ENCODE measurements around the gene PREB. TPM values are rescaled to one million over a fixed set of nuclear protein-coding genes. Genes with fewer than 3 reads are reported as not detected.

The PREB gene
- polyA plus RNA-seq, 2 of the 4 experiments (the other 2 are of a cell fraction), result 58.2 to 79.9 TPM

GRCh38 chr2:27093430-27094352 is 40.7 kb downstream of the PREB start:
- peak overlapping the region in 1 of 2 experiments; percentile 8; a peak in 2 of 6 replicates for H3K27ac ChIP-seq
- peak; percentile 19 to 31; a peak in 3 of 6 replicates for ATAC-seq
- no peak for TF ChIP-seq BCL3 (IDR thresholded peaks at IDR 0.05)
- TF ChIP-seq TP53 (CRISPR knock-in tag; IDR thresholded peaks at IDR 0.05), result no peak
- TF ChIP-seq RAD21 (conservative IDR thresholded peaks at IDR 0.05 in 1 of 2, IDR thresholded peaks at IDR 0.05 in 1 of 2), result no peak
- TF ChIP-seq EHF (CRISPR knock-in tag; IDR thresholded peaks at IDR 0.05), result no peak
- TF ChIP-seq CHD2 (IDR thresholded peaks at IDR 0.05; ENCODE audit: low read length, partially characterized antibody), result no peak
- peaks cover 20% of the 10 kb centered on the region for H3K4me1 ChIP-seq
- POLR2A ChIA-PET, result no interaction called here
- CTCF ChIA-PET, result interaction anchor here (0.8 to 12.0 kb wide), 13 partner anchors 8 to 208 kb away, joined by 3 to 197 read pairs (median 4); partner anchors contain the start of genes EMILIN1, KHK, PRR30 and TRIM54
- FAIRE-seq, result no peak
- DNase-seq (ENCODE audit: low read depth in 1 of 2, low spot score in 1 of 2), result no peak
- no peak overlapping the region for H3K4me3 ChIP-seq
- H3K9me3 ChIP-seq, result no peaks in the 10 kb centered on the region
- WGBS (ENCODE audit: missing lambda C conversion rate), result 67% methylated on average over 6 of the region's 6 CpGs
- H3K4me2 ChIP-seq, result peak overlapping the region; percentile 20

- Histone ChIP-seq H3K4me2 (no peak overlapping the region), H3K4me3 (no peak overlapping the region), H3K27ac (no peak overlapping the region), H3K9me3 (no peaks in the 10 kb centered on the region), H3K4me1 (peaks cover 20% of the 10 kb centered on the region)
- DNase-seq (ENCODE audit: low read depth in 1 of 2, low spot score in 1 of 2) (no peak), FAIRE-seq (no peak), ATAC-seq (no peak)
- TF ChIP-seq MAFK (IDR thresholded peaks at IDR 0.05; ENCODE audit: partially characterized antibody) (peak; percentile 43), CBX2 (IDR thresholded peaks at IDR 0.05; ENCODE audit: borderline replicate concordance, low read depth) (no peak)
- ChIA-PET POLR2A (no interaction called here), CTCF (interaction anchor here (0.6 to 15.3 kb wide), 13 partner anchors 6 to 209 kb away, joined by 3 to 197 read pairs (median 6); partner anchors contain the start of genes EMILIN1, KHK and TRIM54)
- WGBS (ENCODE audit: missing lambda C conversion rate), result 74% methylated on average over 10 of the region's 10 CpGs
These were observed 41.6 kb downstream of the PREB start for GRCh38 chr2:27092696-27093429.

GRCh38 chr2:27091746-27092695 is 42.4 kb downstream of the PREB start:
- ChIA-PET POLR2A (no interaction called here), CTCF (interaction anchor here (0.6 to 15.3 kb wide), 9 partner anchors 6 to 211 kb away, joined by 3 to 197 read pairs (median 4); partner anchors contain the start of gene TRIM54)
- H3K4me1 ChIP-seq, result peaks cover 25% of the 10 kb centered on the region
- TF ChIP-seq TP53 (CRISPR knock-in tag; IDR thresholded peaks at IDR 0.05) (no peak), EP300 (IDR thresholded peaks at IDR 0.05) (no peak), ESRRA (IDR thresholded peaks at IDR 0.05; ENCODE audit: borderline replicate concordance, low read length) (no peak), REST (IDR thresholded peaks at IDR 0.05) (no peak), PBX3 (IDR thresholded peaks at IDR 0.05) (no peak), E2F6 (IDR thresholded peaks at IDR 0.05; ENCODE audit: borderline replicate concordance, low read depth) (no peak), CHD4 (IDR thresholded peaks at IDR 0.05; ENCODE audit: borderline replicate concordance) (no peak), ZC3H11A (IDR thresholded peaks at IDR 0.05) (no peak), CBX2 (IDR thresholded peaks at IDR 0.05; ENCODE audit: borderline replicate concordance, low read depth) (no peak), CTCF (IDR thresholded peaks at IDR 0.05) (no peak)
- H3K27ac ChIP-seq, result no peak overlapping the region
- DNase-seq (ENCODE audit: low read depth in 1 of 2, low spot score in 1 of 2), result no peak
- H3K9me3 ChIP-seq, result no peaks in the 10 kb centered on the region
- H3K4me3 ChIP-seq, result no peak overlapping the region
- H3K4me2 ChIP-seq, result no peak overlapping the region
- 80% methylated on average over 25 of the region's 25 CpGs for WGBS (ENCODE audit: missing lambda C conversion rate)
- no peak for FAIRE-seq
- ATAC-seq, result no peak
